Measurements from ENCODE around the gene ATXN7L2. TPM values are rescaled to one million over a fixed set of nuclear protein-coding genes. Genes with fewer than 3 reads are reported as not detected.

Gene ATXN7L2
- total and polyA plus RNA-seq, 11 donors = 1.2 to 3.8 (median 2.1) TPM

DNA sequence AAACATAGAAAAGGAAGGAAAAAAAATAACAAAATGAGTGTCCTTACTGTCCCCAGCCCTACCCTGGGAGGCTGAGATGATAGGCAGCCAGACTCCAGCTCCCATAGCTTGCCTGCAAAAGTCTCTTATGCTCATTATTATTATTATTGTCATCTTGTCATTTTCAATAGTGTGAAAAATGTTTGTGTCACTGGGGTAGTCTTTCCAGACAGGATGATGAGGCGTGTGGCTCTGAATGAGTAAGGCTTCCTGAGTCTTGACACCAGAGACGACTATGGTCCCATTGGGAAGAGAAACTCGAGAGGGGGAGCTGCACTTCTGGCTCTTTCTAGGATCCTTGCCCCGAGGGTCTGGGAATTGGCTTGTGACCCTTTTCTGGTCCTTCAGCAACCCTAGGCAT, 9.1 kb downstream of the ATXN7L2 start:
- no peak for DNase-seq
- Histone ChIP-seq H3K4me1 (peaks cover 0 to 30% (median 19%) of the 10 kb centered on the region in 12 donors), H3K36me3 (peaks cover 0 to 42% (median 28%) of the 10 kb centered on the region in 9 donors), H3K9me3 (no peaks in the 10 kb centered on the region), H3K27me3 (no peaks in the 10 kb centered on the region), H3K4me3 (no peak overlapping the region), H3K27ac (no peak overlapping the region)
- TF ChIP-seq POLR2A (IDR thresholded peaks at IDR 0.05) = no peak
- TF ChIP-seq, protein P1, sequence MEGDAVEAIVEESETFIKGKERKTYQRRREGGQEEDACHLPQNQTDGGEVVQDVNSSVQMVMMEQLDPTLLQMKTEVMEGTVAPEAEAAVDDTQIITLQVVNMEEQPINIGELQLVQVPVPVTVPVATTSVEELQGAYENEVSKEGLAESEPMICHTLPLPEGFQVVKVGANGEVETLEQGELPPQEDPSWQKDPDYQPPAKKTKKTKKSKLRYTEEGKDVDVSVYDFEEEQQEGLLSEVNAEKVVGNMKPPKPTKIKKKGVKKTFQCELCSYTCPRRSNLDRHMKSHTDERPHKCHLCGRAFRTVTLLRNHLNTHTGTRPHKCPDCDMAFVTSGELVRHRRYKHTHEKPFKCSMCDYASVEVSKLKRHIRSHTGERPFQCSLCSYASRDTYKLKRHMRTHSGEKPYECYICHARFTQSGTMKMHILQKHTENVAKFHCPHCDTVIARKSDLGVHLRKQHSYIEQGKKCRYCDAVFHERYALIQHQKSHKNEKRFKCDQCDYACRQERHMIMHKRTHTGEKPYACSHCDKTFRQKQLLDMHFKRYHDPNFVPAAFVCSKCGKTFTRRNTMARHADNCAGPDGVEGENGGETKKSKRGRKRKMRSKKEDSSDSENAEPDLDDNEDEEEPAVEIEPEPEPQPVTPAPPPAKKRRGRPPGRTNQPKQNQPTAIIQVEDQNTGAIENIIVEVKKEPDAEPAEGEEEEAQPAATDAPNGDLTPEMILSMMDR (IDR thresholded peaks at IDR 0.05) = no peak
- WGBS, 4 donors = 51 to 66% (median 60%) methylated on average over 4 of the region's 4 CpGs
- no peak for ATAC-seq
- intact Hi-C loops (cut with DNase I) = loop anchor here in 2 of 10 donors (1.0 to 2.0 kb wide), 2 partner anchors 38 to 40 kb away; no protein-coding TSS in a partner anchor

- intact Hi-C loops (cut with DNase I) = loop anchor here in 1 of 10 donors (2.0 kb wide), 1 partner anchor 38 kb away; no protein-coding TSS in a partner anchor
- peaks cover 0 to 43% (median 31%) of the 10 kb centered on the region in 9 donors for H3K36me3 ChIP-seq
- DNase-seq (no peak), ATAC-seq (no peak)
- WGBS, 4 donors = 60 to 76% (median 67%) methylated on average over 4 of the region's 4 CpGs
- peak overlapping the region in 6 of 12 donors; percentile 67 to 98 (median 83) for H3K4me3 ChIP-seq
- H3K9me3 ChIP-seq = no peaks in the 10 kb centered on the region
- TF ChIP-seq, protein P1 (IDR thresholded peaks at IDR 0.05) = no peak
- no peak for TF ChIP-seq POLR2A (IDR thresholded peaks at IDR 0.05)
- peaks cover 0 to 33% (median 19%) of the 10 kb centered on the region in 12 donors for H3K4me1 ChIP-seq
- no peaks in the 10 kb centered on the region for H3K27me3 ChIP-seq
- peak overlapping the region in 8 of 12 donors; percentile 36 to 85 (median 78) for H3K27ac ChIP-seq
Observed at GRCh38 chr1:109493227-109493626, 9.5 kb downstream of the ATXN7L2 start.

DNA sequence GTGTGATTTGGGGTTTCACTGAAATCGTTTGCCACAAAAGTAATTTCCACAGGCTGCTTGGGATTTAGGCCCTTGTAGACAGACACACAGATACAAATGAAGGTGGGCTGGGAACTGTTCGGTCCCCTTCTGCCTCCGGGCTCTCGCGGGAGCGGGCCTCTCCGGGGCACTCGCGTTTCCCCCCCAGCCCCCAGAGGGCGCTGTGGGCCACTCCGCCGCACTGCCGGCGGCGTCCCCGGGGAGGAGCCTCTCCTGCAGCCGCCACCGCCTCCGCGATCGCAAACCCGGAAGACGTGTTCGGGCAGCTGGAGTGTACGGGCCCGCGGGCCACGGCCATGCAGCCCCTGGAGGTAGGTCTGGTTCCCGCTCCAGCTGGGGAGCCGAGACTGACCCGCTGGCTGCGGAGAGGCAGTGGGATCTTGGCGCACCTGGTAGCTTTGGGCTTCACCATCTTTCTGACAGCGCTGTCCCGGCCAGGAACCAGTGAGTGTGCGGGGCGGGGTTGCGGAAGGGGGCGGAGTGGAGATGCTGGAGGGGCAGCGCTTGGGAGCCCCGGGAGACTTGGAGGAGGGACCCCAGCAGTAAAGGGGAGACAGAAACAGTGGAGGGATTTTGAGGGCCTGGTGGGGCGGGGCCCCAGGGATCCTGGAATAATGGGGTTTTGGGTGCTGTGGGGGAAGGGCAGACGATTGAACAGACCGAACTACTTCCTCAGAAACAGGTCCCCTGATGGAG, 10.3 kb downstream of the ATXN7L2 start, which contains the start of gene CYB561D1:
CYB561D1 (plus strand) TSS at position 290 of the 735 bp plus-strand sequence; CDS start at position 336, 46 bp downstream.
- DNase-seq (peak; percentile 89 to 95 (median 90)), ATAC-seq (peak; percentile 77 to 92 (median 90))
- peak within 1 kb of the TSS in 11 of 12 donors; percentile 57 to 86 (median 79) for H3K27ac ChIP-seq
- H3K27me3 ChIP-seq = no peaks in the 10 kb centered on the region
- H3K4me1 ChIP-seq = peaks cover 0 to 38% (median 21%) of the 10 kb centered on the region in 12 donors
- intact Hi-C loops (cut with DNase I) = loop anchor here in 2 of 10 donors (2.0 kb wide), 2 partner anchors 37 to 39 kb away; no protein-coding TSS in a partner anchor
- WGBS, 4 donors = 0 to 1% (median 0%) methylated on average over 31 to 44 of the region's 44 CpGs
- H3K36me3 ChIP-seq = peaks cover 0 to 40% (median 28%) of the 10 kb centered on the region in 9 donors
- peak in 1 of 2 donors; percentile 57 for TF ChIP-seq POLR2A (IDR thresholded peaks at IDR 0.05)
- TF ChIP-seq, protein P1 (IDR thresholded peaks at IDR 0.05) = peak; percentile 86 to 99 (median 97)
- H3K4me3 ChIP-seq = peak within 1 kb of the TSS; percentile 52 to 98 (median 83)
- no peaks in the 10 kb centered on the region for H3K9me3 ChIP-seq

DNA sequence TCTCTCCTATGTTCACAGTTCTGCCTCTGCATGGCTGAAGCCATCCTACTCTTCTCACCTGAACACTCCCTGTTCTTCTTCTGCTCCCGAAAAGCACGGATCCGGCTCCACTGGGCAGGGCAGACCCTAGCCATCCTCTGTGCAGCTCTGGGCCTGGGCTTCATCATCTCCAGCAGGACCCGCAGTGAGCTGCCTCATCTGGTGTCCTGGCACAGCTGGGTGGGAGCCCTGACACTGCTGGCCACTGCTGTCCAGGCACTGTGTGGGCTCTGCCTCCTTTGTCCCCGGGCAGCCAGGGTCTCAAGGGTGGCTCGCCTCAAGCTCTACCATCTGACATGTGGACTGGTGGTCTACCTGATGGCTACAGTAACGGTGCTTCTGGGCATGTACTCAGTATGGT, 12.0 kb downstream of the ATXN7L2 start:
- ATAC-seq = no peak
- intact Hi-C loops (cut with DNase I) = loop anchor here in 1 of 10 donors (2.0 kb wide), 1 partner anchor 37 kb away; no protein-coding TSS in a partner anchor
- TF ChIP-seq, protein P1 (IDR thresholded peaks at IDR 0.05) = no peak
- TF ChIP-seq POLR2A (IDR thresholded peaks at IDR 0.05) = no peak
- Histone ChIP-seq H3K36me3 (peaks cover 0 to 39% (median 28%) of the 10 kb centered on the region in 9 donors), H3K27me3 (no peaks in the 10 kb centered on the region), H3K4me3 (no peak overlapping the region), H3K4me1 (peaks cover 0 to 36% (median 21%) of the 10 kb centered on the region in 12 donors), H3K27ac (no peak overlapping the region), H3K9me3 (no peaks in the 10 kb centered on the region)
- WGBS, 4 donors = 87 to 94% (median 92%) methylated on average over 5 to 7 of the region's 7 CpGs
- no peak for DNase-seq

Measured in heart left ventricle (tissue), 16 donors.